CD4-positive, alpha-beta T cell treated with Interleukin-1 beta for 1 hour (primary cell): ENCODE results near the gene ABCG5.

Experiments
- DNase-seq, 2 donors: peaks; one replicate each; pipeline ENCODE4 v3.0.0-alpha.2; 2020 to 2022

Gene ABCG5

DNA sequence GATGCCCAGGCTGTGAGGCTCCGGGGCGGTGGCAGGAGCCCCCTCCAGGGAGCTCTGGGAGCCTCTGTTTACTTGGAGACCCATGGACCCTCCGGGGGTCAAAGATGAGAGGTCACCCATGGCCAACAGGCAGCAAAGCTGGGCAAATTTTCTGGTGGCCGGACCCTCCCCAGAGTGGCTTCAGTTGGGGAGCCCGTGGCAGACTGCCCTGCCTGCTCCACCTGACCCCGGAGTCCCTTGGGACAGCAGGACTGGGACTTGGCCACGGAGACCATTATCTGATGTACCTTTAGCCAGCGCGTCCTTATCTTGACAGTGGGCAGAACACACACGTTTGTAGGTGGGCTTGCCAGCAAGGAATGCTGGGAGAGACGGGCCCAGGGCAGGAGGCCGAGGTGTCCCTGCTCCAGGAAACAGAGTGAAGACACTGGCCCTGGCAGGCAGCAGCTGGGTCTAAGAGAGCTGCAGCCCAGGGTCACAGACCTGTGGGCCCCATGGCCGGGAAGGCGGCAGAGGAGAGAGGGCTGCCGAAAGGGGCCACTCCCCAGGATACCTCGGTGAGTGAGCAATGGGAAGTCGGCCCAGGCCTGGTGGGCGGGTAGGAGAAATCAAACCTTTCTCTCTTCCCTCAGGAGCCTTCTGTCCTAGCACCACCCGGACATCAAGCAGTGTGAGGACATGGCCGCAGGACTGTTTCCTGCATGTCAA, at the start of gene ABCG5, which contains the start of gene ABCG8:
Gene ABCG5, minus strand, starts transcription at position 280 of the 708 bp plus-strand sequence. Its CDS starts 160 bp downstream, at position 120.
Gene ABCG8, plus strand, starts transcription at position 412 of the 708 bp plus-strand sequence. Its CDS starts 83 bp downstream, at position 495.
- DNase-seq = no peak

DNA sequence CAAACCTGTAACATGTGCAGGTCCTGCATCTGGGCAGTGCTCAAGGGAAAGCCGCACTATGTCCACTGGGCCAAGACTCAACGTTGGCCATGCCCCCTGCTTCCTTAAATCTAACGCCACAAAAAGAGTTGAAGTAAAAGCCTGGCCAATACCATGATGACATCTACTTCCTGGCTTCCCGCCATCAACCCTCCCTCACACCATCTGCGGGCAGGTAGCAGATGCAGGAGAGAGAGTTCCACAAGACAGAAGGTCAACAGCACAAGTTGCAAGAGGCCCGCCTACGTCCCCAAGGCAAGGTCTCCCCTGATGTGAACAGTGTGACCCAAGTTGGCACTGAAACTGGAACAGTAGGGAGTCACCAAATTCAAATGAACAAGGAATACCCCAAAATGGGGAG, 48.5 kb upstream of the ABCG5 start:
- no peak for DNase-seq

DNA sequence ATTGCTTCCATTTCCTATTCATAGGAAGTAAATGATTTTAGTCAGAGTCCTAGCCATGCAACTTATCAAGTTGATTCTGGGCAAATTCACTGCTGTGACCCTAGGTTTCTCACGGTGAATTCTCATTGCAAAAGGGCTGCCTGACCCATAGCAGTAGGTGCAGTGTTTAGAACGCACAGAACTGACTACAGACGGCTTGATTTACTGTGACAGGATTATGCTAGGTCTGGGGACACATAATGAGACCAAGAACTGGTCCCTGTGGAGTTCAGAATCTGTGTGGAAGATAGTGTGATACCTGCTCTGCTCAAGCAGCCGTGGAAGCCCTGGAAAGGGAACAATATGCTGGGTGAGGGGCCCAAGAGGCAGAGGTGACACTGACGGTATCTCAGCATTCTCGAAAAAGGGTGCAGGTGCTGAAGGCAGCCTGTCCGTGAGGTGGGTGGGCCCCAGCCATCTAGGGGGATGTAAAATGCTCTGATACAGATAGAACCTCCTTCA, 46.5 kb upstream of the ABCG5 start:
- DNase-seq = no peak

DNA sequence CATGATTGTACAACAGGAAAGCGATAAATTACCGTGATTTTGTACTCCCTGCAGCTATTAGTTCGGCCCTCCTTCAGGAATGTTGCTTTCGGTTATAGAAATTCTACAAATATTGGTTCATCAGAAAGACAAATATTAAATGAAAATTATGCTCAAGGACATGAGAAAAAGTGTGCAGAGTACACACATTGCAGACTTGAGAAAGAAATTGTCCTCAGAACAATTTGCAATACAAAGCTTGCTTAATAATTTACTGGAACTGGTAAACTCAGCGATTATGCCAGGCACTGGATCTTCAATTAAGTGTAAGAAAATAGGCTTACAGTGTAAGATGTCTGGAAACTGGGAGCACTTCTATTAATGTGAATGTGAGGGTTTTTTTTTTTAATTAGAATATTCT, 46.0 kb upstream of the ABCG5 start:
- no peak for DNase-seq

DNA sequence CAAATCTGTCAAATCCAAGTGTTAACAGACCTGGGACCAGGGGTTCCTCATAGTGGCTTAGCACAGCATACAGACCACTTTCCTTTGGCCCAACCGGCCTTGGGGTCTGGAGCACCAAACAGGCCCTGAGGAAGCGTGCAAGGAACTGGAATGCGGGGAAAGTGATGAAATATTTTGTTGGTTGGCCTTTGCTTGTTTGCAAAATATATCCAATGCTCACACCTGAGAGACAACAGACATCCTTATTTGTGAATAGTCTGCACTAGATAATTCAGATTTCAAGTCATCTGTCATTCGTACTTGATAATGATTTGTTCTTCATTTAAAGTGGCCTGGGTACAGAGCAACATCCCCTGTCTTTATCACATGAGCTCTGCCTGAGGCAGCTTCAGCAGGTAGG, 43.7 kb upstream of the ABCG5 start:
- no peak for DNase-seq

DNA sequence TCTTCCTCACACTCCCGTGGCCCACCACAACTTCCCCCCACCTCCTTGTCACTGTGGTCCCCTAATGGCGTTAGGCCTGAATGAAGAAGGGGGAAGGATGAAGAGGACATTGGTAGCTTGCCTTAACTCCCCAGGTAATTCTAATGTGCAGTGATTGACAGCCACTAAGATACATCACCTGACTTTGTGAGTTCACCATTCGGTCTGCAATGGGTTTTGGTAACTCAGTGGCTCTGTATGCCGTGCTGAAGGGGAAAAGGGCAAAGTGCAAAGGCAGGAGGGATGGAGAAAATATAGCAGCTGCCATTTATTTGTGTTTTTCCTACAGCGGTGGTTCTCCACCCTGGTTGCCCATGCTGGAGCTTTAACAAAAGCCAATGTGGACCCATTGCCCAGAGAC, 42.3 kb upstream of the ABCG5 start:
- no peak for DNase-seq

DNA sequence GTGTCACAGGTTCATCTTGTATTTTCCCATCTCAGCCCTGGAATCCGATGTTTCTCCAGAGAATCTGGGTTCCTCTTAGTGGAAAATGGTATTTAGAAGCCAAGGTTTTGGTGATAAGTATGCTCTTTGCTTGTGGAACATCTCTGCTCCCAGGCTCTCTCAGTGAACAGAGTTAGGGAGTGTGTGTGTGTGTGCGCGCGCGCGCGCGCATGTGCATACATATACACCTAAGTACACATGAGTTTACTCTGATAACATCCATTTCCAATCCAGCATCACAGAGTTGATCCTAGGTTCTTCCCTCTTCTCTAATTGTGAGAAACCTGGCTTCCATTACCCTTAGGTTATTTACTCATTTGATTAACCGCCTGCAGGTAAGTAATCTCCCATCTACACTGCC, 41.8 kb upstream of the ABCG5 start:
- no peak for DNase-seq

DNA sequence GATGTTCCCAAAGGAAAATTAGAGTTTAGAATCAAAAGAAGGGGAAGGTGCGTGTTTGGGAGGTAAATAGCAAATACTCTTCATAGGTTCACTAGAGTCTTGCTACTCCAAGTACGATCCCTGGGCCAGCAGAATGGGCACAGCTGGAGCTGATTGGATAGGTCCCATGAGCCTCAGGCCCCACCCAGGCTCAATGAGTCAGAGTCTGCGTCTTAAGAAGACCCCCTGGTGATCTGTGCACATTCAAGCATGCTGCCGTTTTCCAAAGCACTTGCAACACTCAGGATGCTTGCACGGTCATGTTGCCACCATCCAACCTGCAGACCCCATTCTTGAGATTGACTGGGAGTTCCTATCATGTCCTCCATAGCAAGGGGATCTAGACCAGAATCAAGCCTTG, 40.6 kb upstream of the ABCG5 start:
- DNase-seq = no peak

DNA sequence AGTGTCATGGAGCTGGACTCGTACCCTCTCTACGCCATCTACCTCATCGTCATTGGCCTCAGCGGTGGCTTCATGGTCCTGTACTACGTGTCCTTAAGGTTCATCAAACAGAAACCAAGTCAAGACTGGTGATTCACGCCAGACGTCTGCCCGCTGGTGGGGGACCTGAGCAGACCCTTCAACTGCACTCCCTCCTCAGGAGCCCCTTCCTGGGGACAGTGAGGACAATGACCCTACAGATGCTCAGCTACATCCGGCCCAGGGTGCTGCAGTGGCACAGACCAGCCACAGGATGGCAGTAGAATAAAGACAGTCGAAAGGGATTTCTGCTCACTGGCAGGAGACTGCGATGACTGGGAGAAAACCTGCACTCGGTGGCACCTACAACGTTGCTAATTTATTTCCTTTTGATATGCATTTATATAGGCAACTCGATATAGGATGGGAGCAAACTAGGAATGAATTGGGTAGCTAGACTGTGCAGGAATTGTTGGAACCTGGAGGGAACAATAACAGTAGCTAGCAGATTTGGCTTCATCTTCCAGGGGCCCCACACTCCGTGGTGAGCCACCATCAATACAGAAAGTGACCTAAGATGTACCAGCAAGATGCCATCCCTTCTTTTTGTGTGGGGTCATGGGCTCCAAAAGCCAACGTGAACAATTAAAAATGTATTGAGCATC, 39.3 kb upstream of the ABCG5 start:
- DNase-seq = peak; percentile 40 to 55

DNA sequence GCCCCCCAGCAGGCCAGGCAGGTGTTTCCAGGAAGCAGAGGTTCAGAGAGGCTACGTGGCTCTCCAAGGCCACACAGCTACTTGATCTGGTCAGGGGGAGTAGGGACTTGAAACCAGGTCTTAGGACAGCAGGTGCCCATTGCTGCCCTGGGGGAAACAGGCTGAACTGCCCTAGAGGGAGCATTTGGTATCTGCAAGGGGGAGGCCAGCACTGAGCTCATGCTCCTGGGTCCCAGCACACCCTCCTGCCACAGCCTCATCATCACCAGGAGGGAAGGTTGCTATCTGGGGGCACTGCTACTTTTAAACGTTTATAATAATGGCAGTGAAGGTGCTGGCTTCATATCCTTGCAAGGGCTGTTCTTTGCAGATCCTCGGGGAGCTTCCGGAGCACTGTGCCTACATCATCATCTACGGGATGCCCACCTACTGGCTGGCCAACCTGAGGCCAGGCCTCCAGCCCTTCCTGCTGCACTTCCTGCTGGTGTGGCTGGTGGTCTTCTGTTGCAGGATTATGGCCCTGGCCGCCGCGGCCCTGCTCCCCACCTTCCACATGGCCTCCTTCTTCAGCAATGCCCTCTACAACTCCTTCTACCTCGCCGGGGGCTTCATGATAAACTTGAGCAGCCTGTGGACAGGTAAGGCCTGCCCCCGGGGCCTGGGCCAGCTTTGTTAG, 36.3 kb upstream of the ABCG5 start:
- DNase-seq = no peak

DNA sequence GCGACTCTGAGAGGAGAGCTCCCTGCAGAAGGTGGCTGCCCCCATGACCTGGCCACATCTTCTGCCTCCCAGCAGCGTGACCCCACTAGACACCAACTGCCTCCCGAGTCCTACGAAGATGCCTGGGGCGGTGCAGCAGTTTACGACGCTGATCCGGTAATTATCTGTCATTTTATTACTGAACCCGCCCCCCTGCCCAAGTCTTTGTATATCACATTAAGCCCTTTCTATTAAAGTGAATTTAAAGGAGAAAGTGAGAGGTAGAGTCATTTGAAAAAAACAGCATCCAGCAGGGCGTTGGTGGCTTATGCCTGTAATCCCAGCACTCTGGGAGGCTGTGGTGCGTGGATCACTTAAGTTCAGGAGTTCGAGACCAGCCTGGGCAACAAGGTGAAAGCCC, 33.5 kb upstream of the ABCG5 start:
- DNase-seq = no peak

DNA sequence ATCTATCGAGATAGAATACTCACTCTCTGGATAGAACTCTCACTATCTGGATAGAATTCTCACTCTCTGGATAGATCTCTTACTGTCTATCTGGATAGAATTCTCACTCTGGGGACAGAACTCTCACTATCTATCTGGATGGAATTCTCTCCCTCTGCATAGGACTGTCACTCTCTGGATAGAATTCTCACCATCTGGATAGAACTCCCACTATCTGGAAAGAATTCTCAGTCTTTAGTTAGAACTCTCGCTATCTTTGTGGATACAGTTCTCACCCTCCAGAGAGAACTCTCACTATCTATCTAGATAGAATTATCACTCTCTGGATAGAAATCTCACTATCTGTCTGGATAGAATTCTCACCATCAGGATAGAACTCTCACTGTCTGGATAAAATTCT, 16.7 kb upstream of the ABCG5 start:
- DNase-seq = no peak

DNA sequence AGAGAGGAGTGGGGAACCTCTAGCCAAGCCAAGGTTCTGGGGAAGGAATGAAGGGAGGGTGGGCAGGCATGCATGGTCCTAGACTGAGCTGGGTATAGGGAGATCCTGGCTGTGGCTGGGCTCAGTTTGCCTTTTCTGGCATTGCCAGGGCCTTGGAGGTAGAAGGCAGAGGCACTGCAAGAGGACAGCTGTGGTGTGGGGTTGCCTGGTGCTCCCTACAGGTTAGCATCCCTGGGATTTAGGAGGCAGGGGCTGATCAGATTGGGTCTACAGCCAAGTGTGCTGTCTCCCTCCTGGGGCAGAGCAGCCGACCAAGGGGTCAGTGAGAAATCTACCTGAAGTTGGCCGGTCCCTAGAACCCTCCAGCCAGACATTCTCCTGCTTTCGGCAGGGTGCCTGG, 16.0 kb upstream of the ABCG5 start:
- DNase-seq = no peak

DNA sequence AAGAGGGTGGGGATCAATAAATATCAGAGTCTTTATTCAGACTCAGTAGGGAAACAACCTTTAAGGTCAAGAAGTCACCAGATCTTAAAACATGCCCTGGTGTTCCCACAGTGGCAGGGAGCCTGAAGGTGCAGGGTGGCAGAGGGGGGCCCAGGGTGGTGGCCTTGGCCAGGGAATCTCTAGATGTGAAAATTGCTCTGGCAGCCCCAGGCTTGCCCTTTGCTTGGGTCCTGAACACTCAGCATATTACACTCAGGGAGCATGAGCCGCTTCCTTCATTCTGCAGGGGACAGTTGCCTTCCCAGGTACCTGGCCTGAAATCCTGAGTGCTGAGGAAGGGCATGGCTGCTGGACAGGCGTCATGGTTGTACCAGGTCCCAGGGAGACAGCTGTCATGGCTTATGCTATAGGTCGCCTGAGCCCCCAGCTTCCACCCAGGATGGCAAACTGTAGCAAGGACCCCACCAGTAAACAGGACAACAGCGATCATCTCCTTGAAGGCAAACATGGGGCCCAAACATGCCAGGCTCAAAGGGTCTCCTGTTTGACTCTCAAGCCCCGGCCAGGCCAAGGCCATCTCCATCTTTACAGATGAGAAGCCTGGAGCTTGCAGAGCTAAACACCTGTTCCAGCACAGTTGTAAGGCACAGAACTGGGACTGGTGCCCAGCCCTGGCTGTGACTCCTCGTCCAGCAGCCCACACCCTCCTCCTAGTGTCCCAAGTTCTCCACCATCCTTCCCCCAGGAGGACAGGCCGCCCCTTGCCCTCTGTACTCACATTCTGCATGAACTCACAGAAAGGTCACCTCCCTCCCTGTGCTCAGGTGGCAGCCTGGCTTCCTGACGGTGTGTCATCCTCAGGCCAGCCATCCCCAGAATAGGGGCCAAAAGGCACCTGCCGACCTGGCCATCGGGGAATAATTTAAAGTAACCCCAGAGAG, 14.8 kb upstream of the ABCG5 start:
- no peak for DNase-seq

DNA sequence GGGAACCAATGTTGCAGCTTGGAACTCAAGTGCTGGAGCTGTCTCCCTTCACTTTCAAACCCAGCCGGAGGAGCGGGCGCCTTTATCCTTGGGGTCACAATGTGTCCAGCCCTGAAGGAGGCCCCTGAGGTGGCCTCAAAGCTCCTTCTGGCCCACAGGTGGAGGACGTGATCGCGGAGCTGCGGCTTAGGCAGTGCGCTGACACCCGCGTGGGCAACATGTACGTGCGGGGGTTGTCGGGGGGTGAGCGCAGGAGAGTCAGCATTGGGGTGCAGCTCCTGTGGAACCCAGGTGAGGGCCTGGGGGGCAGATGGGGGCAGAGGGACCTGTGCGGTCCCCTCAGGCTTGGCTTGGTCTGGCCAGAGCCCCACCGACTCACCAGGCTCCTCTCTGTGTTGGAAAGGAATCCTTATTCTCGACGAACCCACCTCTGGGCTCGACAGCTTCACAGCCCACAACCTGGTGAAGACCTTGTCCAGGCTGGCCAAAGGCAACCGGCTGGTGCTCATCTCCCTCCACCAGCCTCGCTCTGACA, 13.6 kb upstream of the ABCG5 start:
- no peak for DNase-seq

DNA sequence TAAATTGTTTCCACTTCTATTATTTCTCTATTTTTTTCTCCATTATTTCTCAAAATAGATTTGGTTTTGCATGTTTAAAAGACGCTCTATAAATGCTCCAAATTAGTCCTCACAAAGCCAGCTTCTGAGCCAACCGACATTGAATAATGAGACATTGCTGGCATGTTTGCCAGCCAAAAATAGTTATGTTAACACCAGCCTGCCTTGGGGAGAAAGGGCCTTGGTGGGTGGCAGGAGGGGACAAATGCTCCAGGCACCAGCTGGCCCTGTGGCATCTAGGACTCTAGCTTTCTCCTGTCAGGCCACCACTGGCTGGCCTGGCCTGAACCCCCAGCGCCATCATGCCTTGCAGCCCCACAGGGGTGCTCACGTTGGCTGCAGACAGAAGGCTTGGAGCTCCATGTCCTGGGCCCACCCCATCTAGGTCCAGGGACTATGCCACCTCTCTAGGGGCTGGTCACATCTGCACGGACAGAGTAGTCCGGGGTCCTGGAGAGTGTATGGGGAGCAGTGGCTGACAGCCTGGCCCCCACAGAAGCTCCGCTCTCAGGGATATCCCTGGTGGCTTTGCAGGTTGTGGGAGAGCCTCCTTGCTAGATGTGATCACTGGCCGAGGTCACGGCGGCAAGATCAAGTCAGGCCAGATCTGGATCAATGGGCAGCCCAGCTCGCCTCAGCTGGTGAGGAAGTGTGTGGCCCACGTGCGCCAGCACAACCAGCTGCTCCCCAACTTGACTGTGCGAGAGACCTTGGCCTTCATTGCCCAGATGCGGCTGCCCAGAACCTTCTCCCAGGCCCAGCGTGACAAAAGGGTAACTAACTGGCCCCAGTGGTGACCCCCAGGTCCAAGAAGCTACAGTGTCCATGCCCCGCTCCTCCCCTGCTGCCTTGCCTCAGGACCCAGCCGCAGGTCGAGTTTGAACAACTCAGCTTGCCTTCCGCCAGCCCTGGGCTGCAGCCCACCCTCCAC, 12.7 kb upstream of the ABCG5 start:
- no peak for DNase-seq

DNA sequence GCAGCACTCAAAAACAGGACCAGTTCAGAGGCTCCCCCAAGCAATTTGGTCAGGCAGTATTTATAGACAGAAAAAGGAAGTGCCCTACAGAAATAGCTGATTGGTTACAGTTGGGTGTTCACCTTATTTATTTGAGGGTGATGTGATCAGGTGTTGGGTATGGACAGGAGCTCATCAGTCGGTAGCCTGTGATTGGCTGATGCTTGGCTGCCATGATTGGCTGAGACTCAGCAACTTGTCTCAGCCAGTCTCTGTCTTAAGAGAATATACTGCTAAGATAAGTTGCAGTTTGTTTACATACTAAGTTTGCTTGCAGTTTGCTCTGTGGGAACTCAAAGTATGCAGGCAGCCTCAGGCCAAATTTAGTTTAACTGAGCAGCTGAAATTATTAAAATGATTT, 9.6 kb upstream of the ABCG5 start:
- no peak for DNase-seq

DNA sequence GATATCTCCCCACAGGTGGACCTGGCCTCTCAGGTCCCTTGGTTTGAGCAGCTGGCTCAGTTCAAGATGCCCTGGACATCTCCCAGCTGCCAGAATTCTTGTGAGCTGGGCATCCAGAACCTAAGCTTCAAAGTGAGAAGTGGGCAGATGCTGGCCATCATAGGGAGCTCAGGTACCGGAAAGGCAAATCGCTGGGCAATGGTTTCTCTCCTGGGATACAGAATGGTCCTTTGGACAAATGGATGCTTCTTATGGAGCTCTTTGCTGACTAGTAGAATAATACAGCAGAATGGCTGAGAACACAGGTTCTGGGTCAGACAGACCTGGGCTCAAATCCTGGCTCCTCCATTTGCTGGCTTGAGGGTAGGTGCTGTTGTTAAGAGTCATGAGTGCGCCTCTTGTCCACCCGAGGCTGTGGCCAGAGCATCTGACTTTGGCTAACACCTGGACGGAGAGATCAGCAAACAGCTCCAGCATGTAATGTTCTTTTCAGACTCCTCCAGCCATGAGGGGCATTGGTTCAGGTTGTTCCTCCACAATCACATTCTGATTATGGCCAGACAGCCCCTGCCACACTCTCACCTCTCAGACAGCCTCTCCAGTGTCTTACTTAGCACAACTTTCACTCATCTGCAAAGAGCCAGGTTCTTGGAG, 7.6 kb upstream of the ABCG5 start:
- DNase-seq = no peak

DNA sequence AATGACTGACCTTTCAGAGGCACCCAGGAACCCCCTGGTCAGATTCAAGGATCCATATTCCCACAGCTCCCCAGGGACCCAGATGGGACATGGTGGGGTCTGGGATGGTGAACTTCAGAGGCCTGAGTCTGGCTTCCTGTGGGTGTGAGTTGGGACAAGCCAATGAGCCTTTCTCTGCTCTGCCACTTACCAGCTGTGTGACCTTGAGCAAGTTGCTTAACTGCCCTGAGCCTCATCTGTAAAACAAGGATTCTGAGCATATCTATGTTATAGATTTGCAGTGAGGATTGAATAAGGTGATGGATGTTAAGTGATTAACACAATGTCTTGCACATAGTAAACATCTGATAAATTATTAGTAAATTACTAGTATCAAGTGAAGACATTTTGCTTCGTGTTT, 6.5 kb upstream of the ABCG5 start:
- no peak for DNase-seq

DNA sequence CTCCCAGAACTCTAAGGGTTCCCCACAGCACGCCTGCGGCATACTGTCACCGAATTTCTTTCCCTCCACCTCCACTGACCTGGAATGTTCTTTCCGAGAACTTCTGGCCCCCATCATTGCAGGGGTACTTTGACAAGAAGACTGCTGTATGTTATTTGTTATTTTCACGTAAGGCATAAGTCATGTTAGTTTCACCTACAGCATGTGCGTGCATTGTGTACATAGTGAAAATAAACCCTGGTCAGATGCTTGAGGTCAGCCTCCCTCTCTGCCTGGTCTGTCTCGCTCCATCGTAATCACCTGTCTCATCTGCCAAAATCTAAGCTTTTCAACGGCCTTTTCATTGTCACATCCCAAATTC, 4.2 kb upstream of the ABCG5 start:
- DNase-seq = no peak
